ENCODE results near the gene CRACR2B.

CRACR2B gene

DNA sequence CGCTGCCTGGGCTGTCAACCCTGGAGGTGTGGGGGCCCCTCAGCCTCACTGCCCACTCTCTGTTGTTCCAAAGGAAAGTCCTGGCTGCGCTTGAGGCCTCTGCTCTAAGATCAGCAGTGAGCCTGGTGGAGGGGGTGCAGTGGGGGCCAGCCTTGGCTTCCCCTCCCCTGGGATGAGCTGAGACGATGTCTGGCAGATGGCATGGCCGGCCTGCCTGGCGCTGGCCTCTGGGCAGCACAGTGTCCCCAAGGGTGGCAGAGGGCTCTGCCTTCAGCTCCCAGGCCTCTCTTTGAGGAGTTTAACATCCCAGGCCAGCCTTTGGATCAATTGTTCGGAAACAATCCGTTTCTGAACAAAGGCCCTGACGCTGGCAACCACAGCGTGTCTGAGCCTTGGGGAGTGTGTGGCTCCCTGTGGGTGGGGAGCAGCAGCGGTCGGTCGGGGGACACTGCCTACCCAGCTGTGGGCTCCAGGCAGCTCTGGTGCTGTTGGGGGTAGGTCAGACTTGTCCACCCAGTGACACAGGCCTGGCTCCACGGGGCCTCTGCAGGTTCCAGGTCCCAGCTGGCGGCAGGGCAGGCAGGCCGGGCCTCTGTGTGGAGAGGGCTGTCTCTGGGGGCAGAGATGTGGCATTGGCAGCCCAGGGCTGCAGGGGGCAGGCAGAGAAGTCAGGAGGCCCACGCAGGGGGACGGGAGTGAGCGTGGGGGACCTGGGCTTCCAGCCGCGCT is 27.0 kb downstream of the CRACR2B start:
- no peaks in the 10 kb centered on the region for H3K36me3 Mint-ChIP-seq (ENCODE audit: low read depth)

DNA sequence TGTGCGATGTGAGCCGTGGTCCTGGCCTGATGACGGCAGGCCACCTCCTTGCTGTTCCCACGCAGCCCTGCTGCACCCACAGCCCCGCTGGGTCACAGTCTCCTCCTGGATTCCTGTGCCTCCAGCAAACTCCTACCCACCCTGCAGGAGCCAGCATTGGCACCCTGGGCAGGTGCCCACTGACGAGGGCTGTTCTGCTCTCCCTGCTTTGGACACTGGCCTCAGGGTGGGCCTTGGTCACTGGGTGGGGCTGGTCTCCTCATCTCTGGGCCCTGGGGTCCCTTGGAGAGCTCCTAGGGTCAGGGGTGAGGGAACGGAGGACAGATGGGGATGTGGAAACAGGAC is 27.6 kb downstream of the CRACR2B start:
- Mint-ChIP-seq H3K4me1 (ENCODE audit: low read depth) (peaks cover 3% of the 10 kb centered on the region), H3K27ac (no peak overlapping the region), H3K36me3 (ENCODE audit: low read depth) (no peaks in the 10 kb centered on the region), H3K4me3 (no peak overlapping the region), H3K27me3 (no peaks in the 10 kb centered on the region), H3K9me3 (no peaks in the 10 kb centered on the region)

More for the DNA sequence above, 27.0 kb downstream of the CRACR2B start:
- peaks cover 3% of the 10 kb centered on the region for H3K4me1 Mint-ChIP-seq (ENCODE audit: low read depth)
- H3K27ac Mint-ChIP-seq: no peak overlapping the region
- no peaks in the 10 kb centered on the region for H3K9me3 Mint-ChIP-seq
- H3K27me3 Mint-ChIP-seq: no peaks in the 10 kb centered on the region
- no peak overlapping the region for H3K4me3 Mint-ChIP-seq

DNA sequence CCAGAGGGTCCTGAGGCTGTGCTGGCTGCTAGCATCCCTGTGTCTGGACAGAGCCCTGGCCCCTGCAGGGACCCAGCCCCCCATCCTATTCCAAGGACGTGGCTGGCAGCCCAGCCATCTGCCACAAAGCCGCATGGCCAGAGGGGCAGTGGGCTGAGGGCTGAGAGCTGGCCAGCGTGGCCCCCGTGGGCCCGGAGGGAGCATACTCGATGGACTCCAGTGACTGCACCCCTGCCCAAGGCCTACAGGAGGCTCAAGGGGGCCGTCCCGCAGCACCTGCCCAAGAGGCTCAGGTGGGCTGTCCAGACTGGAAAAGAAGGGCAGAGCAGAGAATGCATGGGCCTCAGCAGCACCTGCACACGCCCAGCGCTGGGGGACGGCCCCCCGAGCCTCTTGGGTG is 28.1 kb downstream of the CRACR2B start:
- H3K9me3 Mint-ChIP-seq: no peaks in the 10 kb centered on the region
- H3K36me3 Mint-ChIP-seq (ENCODE audit: low read depth): no peaks in the 10 kb centered on the region
- no peaks in the 10 kb centered on the region for H3K27me3 Mint-ChIP-seq
- no peak overlapping the region for H3K27ac Mint-ChIP-seq
- H3K4me1 Mint-ChIP-seq (ENCODE audit: low read depth): peaks cover 3% of the 10 kb centered on the region
- H3K4me3 Mint-ChIP-seq: no peak overlapping the region

DNA sequence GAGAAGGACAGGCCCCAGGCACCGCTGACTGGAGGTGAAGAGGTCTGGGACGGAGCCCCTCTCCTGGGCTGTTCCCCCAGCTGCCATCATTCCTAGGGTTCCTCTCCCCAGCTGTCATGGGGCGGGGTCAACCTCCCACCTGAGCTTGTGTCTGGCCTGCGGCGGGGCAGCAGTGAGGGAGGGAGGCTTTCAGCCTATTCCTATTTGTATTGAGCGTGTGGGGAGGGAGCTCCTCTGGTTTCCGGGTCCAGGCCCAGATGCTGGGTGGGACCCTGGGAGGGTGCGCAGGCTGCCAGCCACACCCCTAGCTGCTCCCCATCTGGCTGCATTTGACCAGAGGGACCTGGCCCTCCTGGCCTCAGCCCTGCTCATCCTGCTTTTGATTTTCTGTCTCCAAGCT is 28.7 kb downstream of the CRACR2B start:
- Mint-ChIP-seq H3K36me3 (ENCODE audit: low read depth) (no peaks in the 10 kb centered on the region), H3K27ac (no peak overlapping the region), H3K27me3 (no peaks in the 10 kb centered on the region), H3K4me3 (no peak overlapping the region), H3K9me3 (no peaks in the 10 kb centered on the region), H3K4me1 (ENCODE audit: low read depth) (peaks cover 3% of the 10 kb centered on the region)

DNA sequence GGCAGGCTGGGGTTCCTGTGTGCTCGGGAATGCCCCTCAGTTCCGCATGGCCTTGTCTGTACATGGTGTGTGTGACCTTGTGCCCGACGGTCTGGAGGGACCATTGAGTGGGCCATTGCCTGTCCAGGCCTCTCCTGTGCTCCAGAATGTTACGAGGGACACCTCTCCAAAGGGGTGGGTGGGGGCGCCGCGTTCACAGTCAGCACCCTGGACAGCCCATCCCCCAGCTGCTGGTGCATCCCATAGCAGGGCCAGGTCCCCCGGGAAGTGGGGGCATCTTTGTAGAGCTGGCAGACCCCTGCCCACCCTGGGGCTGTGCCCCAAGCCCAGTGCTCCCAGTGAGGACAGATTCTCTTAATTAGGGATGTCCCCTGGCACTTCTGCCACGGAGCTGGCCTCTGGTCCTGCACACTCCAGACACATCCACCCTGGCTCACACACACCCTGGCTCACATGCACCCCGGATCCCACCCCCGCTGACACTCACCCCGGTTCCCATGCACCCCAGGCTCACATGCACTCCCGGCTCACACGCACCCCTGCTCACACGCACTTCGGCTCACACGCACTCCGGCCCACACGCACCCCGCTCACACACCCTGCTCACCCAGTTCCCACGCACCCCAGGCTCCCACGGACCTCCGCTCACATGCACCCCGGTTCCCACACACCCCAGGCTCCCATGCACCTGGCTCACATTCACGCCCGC is 30.5 kb downstream of the CRACR2B start:
- H3K36me3 Mint-ChIP-seq (ENCODE audit: low read depth): no peaks in the 10 kb centered on the region

DNA sequence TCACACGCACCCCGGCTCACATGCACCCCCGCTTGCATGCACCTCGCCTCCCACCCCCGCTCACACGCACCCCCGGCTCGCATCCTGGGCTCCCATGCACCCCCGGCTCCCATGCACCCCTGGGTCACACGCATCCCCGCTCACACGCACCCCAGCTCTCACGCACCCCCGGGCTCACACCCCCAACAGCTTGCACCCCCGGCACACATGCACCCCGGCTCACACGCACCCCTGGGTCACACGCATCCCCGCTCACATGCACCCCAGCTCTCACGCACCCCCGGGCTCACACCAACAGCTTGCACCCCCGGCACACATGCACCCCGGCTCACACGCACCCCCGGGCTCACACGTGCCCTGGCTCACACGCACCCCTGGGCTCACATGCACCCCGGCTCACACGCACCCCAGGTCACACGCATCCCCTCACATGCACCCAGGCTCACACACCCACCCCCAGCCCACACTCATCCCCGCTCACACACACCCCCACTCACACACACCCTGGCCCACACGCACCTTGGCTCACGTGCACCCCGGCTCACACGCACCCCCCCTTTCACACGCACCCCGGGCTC is 31.1 kb downstream of the CRACR2B start:
- no peaks in the 10 kb centered on the region for H3K27me3 Mint-ChIP-seq
- no peak overlapping the region for H3K27ac Mint-ChIP-seq
- no peaks in the 10 kb centered on the region for H3K36me3 Mint-ChIP-seq (ENCODE audit: low read depth)
- H3K4me3 Mint-ChIP-seq: no peak overlapping the region
- H3K4me1 Mint-ChIP-seq (ENCODE audit: low read depth): peaks cover 3% of the 10 kb centered on the region
- H3K9me3 Mint-ChIP-seq: no peaks in the 10 kb centered on the region

More for the DNA sequence above, 30.5 kb downstream of the CRACR2B start:
- H3K4me3 Mint-ChIP-seq: no peak overlapping the region
- H3K9me3 Mint-ChIP-seq: no peaks in the 10 kb centered on the region
- H3K4me1 Mint-ChIP-seq (ENCODE audit: low read depth): peaks cover 3% of the 10 kb centered on the region
- H3K27me3 Mint-ChIP-seq: no peaks in the 10 kb centered on the region
- H3K27ac Mint-ChIP-seq: no peak overlapping the region

DNA sequence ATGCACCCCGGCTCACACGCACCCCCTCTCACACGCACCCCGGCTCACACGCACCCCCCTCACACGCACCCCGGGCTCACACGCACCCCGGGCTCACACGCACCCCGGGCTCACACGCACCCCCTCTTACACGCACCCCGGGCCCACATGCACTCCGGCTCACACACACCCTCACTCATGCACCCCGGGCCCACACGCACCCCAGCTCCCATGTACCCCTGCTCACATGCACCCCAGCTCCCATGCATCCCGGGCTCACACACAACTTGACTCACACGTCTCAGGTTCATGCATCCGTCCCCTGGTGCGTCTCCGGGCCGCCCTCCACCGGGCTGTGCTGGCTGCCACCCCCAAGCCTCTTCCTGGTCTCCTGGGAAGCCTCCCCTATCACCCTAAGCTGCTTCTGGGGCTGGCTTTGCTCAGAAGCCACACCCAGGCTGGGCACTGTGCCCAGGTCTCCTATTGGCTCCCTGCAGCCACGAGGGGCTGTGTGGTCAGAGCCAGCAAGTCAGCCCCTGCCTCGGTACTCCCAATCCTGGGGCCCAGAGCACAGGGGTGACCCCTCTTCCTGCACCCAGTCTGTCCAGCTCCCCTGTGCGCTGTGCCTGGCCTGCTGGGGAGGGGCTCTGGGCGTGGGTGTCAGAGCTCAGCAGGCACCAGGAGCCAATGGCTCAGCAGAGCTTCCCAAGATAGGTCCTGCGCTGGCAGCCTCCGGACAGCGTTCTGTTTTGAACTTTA is 31.8 kb downstream of the CRACR2B start:
- H3K27me3 Mint-ChIP-seq: no peaks in the 10 kb centered on the region
- H3K27ac Mint-ChIP-seq: no peak overlapping the region
- no peak overlapping the region for H3K4me3 Mint-ChIP-seq
- H3K9me3 Mint-ChIP-seq: no peaks in the 10 kb centered on the region
- peaks cover 3% of the 10 kb centered on the region for H3K4me1 Mint-ChIP-seq (ENCODE audit: low read depth)
- no peaks in the 10 kb centered on the region for H3K36me3 Mint-ChIP-seq (ENCODE audit: low read depth)

DNA sequence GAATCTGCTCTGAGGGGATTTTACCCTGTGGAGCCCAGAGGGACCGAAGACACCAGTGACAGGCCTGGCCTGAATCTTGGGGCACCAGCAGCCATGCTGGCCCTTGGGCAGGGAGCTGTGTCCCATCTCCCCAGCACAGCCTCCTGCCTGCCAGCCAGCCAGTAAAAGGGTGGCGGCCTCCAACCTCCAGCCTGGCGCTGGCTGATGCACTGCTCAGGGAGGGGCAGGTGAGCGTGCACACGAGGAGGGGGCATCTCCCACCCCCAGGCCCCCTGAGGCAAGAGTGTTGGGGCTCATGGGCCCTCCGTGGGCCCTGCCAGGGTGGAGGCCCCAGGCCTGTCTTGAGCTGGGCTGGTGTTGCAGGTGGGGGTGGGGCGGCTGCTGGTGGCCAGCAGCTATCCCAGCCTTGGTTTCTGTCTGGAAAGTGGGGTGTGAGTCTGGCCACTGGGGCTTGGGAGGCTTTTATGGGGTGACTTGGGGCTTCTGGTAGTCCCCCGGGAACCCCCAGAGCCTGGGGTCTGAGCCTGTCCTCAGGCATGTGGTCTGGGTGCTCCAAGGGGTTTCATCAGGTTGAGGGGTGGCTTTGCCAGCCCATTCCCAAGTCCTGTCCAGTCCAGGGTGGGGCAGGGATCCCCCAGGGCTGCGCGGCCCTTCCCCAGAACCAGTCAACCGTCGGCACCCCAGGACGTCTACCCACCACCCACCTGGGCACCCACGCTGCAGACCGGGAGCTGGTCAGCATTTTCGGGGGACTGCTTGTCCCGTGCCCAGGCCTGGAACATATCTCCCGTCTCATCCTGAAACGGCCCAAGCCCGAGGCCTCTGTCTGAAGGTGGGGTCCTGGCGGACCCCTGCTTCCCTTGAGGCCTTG is 32.8 kb downstream of the CRACR2B start:
- H3K36me3 Mint-ChIP-seq (ENCODE audit: low read depth): no peaks in the 10 kb centered on the region
- H3K4me1 Mint-ChIP-seq (ENCODE audit: low read depth): peaks cover 3% of the 10 kb centered on the region
- no peaks in the 10 kb centered on the region for H3K9me3 Mint-ChIP-seq
- H3K27me3 Mint-ChIP-seq: no peaks in the 10 kb centered on the region
- no peak overlapping the region for H3K27ac Mint-ChIP-seq
- H3K4me3 Mint-ChIP-seq: no peak overlapping the region

DNA sequence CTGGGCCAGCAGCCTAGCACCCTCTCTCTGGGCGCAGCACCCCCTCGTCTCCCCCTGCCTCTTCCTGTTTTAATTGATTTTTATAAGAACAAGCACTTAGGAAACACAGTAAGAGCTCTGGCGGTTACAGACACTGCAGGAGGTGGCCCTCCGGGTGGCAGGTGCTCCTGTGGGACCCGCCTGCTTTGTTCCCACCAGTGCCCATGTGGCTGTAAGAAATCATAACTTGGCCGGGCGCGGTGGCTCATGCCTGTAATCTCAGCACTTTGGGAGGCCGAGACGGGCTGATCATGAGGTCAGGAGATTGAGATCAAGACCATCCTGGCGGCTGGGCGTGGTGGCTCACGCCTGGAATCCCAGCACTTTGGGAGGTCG is 33.4 kb downstream of the CRACR2B start:
- Mint-ChIP-seq H3K4me1 (ENCODE audit: low read depth) (peaks cover 3% of the 10 kb centered on the region), H3K27ac (no peak overlapping the region), H3K9me3 (no peaks in the 10 kb centered on the region), H3K27me3 (no peaks in the 10 kb centered on the region), H3K4me3 (no peak overlapping the region), H3K36me3 (ENCODE audit: low read depth) (no peaks in the 10 kb centered on the region)

DNA sequence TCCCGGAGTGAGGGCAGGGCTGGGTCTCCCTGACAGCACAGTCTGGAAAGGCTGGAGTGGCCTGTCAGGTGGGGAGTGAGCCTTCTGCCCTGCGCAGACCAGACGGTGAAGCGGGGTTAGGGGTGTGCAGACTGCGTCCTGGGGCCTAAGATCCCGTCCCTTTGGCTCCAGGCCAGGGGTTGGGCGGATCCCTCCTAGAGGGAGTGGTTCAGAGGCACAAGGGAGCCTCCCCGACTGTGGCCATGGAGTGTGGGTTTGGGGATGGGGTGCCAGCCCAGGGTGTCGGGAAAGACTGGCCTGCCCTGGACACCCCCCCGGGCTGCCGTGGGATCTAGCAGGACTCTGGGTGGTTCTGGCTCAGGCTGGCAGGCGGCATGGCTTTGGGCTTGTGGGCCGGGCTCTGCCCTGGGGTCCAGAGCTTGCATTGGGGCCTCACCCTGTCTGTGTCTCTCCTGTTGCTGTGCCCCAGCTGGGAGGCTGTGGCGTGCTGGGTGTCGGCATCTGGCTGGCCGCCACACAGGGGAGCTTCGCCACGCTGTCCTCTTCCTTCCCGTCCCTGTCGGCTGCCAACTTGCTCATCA is 34.5 kb downstream of the CRACR2B start:
- Mint-ChIP-seq H3K27ac (no peak overlapping the region), H3K4me3 (no peak overlapping the region), H3K4me1 (ENCODE audit: low read depth) (no peaks in the 10 kb centered on the region), H3K27me3 (no peaks in the 10 kb centered on the region), H3K36me3 (ENCODE audit: low read depth) (no peaks in the 10 kb centered on the region), H3K9me3 (no peaks in the 10 kb centered on the region)

DNA sequence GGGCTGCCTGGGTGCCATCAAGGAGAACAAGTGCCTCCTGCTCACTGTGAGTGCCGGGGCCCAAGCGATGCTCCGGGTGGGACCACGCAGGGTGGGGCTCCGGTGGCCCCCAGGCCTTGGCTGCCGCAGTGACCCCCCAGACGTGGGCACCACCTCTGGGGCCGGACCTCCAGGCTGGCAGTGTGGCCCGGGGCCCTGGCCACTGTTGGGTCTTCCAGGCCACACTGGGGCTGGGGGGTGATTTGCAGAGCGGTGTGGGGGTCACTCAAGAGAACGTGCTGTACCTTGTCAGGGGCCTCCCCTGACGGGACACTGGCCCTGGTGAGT is 34.9 kb downstream of the CRACR2B start:
- H3K27me3 Mint-ChIP-seq: no peaks in the 10 kb centered on the region
- H3K36me3 Mint-ChIP-seq (ENCODE audit: low read depth): no peaks in the 10 kb centered on the region
- no peak overlapping the region for H3K4me3 Mint-ChIP-seq
- no peaks in the 10 kb centered on the region for H3K4me1 Mint-ChIP-seq (ENCODE audit: low read depth)
- H3K27ac Mint-ChIP-seq: no peak overlapping the region
- H3K9me3 Mint-ChIP-seq: no peaks in the 10 kb centered on the region

DNA sequence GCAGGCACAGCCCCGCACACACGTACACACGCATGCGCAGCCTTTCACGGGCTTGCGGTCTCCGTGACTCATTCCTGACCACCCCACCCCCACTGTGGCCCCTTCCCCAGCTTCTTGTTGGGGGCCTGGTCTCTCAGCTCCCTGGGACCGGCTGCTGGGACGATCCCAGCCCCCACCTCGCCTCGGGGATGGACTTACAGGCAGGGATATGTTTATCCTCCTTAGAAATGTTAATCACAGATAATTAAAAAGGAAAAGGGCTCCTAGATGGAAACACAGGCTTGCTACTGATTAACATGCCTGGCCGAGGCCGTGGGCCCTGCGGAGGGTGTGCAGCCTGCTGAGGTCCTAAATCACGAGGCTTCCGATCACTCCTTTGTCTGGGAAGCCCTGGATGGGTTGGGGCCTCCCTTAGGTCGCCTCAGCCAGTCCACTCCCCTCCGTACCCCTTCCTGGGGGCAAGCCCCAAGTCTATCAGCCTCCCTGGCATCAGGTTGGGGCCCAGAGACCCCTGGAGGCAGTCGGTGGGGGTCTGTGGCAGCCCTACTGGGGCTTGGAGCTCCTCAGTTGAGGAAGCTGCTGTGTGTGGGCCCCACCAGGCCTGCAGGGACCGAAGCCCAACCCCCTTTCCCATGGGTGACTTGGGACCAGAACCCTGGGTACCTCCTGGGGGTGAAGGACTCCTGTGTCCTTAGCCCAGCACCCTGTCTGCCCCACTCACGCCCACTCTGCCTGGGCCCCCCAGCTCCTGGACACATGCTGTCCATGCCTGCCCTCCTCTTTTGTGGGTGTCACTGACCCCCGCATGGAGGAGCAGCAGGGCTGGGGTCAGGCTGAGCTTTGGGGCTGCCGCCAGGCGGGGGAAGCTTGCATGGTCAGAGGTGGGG is 35.5 kb downstream of the CRACR2B start:
- H3K9me3 Mint-ChIP-seq: no peaks in the 10 kb centered on the region
- H3K36me3 Mint-ChIP-seq (ENCODE audit: low read depth): no peaks in the 10 kb centered on the region
- no peaks in the 10 kb centered on the region for H3K4me1 Mint-ChIP-seq (ENCODE audit: low read depth)
- H3K27ac Mint-ChIP-seq: no peak overlapping the region
- H3K4me3 Mint-ChIP-seq: no peak overlapping the region
- no peaks in the 10 kb centered on the region for H3K27me3 Mint-ChIP-seq

DNA sequence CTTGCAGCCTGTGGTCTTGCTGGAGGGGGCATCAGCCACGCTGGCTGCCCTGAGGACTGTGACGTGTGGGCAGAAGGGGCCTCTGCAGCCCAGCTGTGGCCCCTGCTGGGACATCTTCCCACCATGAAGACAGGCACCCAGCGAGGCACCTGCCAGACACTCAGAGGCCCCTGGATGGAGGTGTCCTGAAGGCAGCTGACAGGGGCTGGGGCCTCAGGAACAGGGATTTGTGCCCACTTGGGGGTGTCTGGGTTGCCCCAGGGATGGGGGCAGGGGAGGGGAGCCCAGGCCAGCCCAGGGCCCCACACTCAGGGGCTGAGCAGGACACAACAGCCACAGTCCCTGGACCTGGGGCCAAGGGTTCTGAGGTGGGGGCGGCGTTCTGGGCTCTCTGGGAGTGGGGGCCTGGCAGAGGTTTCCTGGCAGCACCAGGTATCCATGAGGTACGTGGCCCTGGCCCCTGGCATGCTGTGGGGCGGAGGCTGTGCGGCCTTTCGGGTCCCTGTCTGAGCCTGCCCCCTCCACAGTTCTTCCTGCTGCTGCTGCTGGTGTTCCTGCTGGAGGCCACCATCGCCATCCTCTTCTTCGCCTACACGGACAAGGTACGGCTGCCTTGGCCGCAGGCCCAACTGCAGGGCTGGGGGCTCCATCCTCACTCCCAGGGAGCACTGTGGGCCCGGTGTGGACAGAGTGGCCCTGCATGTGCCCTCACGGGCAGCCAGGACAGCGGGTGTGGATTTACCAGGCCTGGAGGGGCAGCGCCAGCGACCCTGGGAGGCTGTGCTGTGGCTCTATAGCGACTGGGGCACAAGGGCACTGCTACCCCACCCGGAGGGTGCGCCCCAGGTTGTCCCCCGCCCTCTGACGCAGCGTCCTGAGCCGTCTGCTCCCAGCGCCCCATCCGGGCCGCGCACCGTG is 36.5 kb downstream of the CRACR2B start:
- no peaks in the 10 kb centered on the region for H3K9me3 Mint-ChIP-seq
- H3K36me3 Mint-ChIP-seq (ENCODE audit: low read depth): no peaks in the 10 kb centered on the region
- no peaks in the 10 kb centered on the region for H3K27me3 Mint-ChIP-seq
- H3K4me1 Mint-ChIP-seq (ENCODE audit: low read depth): no peaks in the 10 kb centered on the region
- no peak overlapping the region for H3K4me3 Mint-ChIP-seq
- H3K27ac Mint-ChIP-seq: no peak overlapping the region

Data from stimulated activated naive CD8-positive, alpha-beta T cell treated with anti-CD3 and anti-CD28 coated beads, Interleukin-15, Interleukin-2, amounts not matched to agents 100 ng/mL and 50 ng/mL, for 24 hours (primary cell).